Activated naive CD4-positive, alpha-beta T cell treated with anti-CD3 and anti-CD28 coated beads, Interleukin-2, amount 50 U/mL, for 24 hours (primary cell): ENCODE data around the gene RABGAP1.
A peak's percentile ranks its signal among the peaks of the same experiment; 100 is the strongest.

Experiments used
- H3K27ac Mint-ChIP-seq: one replicate; pipeline ENCODE4 v1.8.0; 2021; ENCODE audit warnings: mild to moderate bottlenecking, mixed read lengths
- H3K27me3 Mint-ChIP-seq: one replicate; pipeline ENCODE4 v1.8.0; 2021; ENCODE audit warnings: mixed read lengths
- H3K36me3 Mint-ChIP-seq: one replicate; pipeline ENCODE4 v1.8.0; 2021; ENCODE audit warnings: mixed read lengths
- H3K4me1 Mint-ChIP-seq: one replicate; pipeline ENCODE4 v1.8.0; 2021; ENCODE audit warnings: mixed read lengths
- H3K4me3 Mint-ChIP-seq: one replicate; pipeline ENCODE4 v1.8.0; 2021; ENCODE audit warnings: mild to moderate bottlenecking, mixed read lengths
- H3K9me3 Mint-ChIP-seq: one replicate; pipeline ENCODE4 v1.8.0; 2021; ENCODE audit warnings: mixed read lengths

RABGAP1 gene

GRCh38 chr9:123113185-123113584 lies 172.4 kb downstream of the RABGAP1 start:
- Mint-ChIP-seq H3K4me3 (no peak overlapping the region), H3K27me3 (no peaks in the 10 kb centered on the region), H3K9me3 (no peaks in the 10 kb centered on the region), H3K4me1 (peaks cover 20% of the 10 kb centered on the region), H3K27ac (peak overlapping the region; percentile 89), H3K36me3 (no peaks in the 10 kb centered on the region)

DNA sequence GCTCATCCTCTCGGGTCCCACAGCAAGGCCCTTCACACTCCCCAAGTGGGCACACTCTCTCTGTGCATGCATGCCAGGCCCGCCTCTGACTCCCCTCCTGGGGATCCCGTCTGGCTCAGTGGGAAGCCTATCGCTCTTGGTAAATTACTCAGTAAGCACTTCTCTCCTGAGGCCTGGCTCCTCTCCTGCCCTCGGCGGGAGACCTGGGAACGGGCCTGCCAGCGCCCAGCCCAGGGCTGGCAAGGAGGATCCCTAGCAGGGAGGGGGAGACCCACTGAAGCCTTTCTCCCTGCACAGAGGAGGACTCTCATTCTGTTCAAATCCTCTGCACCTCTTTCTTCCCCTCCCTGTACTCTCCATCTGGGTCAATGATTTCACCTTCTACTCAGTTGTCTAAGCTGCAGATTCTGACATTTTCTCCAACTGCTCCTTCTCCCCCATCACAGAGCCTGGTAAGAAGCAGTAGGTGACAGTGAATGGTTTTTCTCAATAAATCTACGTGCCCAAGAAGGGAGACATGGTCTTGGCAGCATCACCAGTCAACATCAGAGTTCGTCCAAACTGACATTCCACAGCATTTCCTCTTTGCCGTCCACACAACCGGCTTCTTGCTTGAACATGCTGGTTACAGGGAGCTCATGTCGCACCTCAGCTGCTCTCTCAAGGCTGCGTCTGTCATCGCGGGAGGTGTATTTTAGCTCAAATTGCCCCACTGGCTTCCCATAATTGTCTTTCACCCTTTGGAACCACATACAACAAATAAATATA lies 174.5 kb downstream of the RABGAP1 start:
- Mint-ChIP-seq H3K27me3 (no peaks in the 10 kb centered on the region), H3K27ac (peak overlapping the region; percentile 38), H3K4me1 (peaks cover 20% of the 10 kb centered on the region), H3K9me3 (no peaks in the 10 kb centered on the region), H3K4me3 (no peak overlapping the region), H3K36me3 (no peaks in the 10 kb centered on the region)

GRCh38 chr9:123116036-123116435 lies 175.2 kb downstream of the RABGAP1 start:
- no peaks in the 10 kb centered on the region for H3K9me3 Mint-ChIP-seq
- H3K4me3 Mint-ChIP-seq, result no peak overlapping the region
- no peaks in the 10 kb centered on the region for H3K36me3 Mint-ChIP-seq
- H3K27me3 Mint-ChIP-seq, result no peaks in the 10 kb centered on the region
- peak overlapping the region; percentile 5 for H3K27ac Mint-ChIP-seq
- H3K4me1 Mint-ChIP-seq, result peaks cover 19% of the 10 kb centered on the region

DNA sequence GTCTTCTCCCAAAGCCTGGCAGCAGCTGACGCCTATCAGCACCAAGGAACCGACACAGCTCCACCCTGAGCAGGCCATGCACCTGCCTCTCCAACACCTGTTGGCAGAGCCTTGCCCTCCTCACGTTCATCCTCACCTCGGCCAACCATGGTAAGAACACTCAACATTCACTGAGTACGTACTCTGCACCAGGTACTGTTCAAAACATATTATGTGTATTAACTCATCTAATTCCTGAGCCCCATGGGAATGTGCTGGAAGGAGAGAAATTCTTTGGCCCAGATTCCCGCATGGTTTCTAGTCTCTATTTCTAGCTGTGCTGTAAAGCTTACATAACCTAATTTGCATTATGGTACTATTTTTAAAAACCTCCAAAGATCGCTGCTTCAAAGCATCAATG lies 178.7 kb downstream of the RABGAP1 start:
- Mint-ChIP-seq H3K27ac (no peak overlapping the region), H3K36me3 (peaks cover 3% of the 10 kb centered on the region), H3K27me3 (no peaks in the 10 kb centered on the region), H3K4me3 (no peak overlapping the region), H3K4me1 (peaks cover 8% of the 10 kb centered on the region), H3K9me3 (no peaks in the 10 kb centered on the region)

DNA sequence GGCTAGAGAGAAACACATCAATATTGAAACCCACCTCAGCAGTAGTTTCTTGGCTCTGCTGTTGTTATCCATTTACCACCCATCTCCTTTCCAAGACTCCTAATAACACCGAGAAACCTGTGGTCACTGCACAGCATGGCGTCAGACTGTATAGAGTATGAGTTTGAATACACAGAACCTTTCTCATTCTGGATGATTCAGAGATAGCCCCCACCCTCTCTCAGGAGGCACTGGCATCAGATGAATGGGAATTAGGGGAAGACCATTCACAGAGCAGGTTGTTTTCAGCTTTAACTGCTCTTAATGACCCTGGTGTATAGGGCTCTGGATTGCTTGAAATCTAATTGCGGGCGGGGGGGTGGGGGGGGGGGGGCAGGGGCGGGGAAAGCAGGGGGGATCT lies 179.3 kb downstream of the RABGAP1 start:
- Mint-ChIP-seq H3K27me3 (no peaks in the 10 kb centered on the region), H3K4me3 (no peak overlapping the region), H3K36me3 (peaks cover 3% of the 10 kb centered on the region), H3K27ac (no peak overlapping the region), H3K9me3 (no peaks in the 10 kb centered on the region), H3K4me1 (peaks cover 8% of the 10 kb centered on the region)

- H3K4me3 Mint-ChIP-seq, result no peak overlapping the region
- H3K4me1 Mint-ChIP-seq, result peaks cover 8% of the 10 kb centered on the region
- no peak overlapping the region for H3K27ac Mint-ChIP-seq
- H3K27me3 Mint-ChIP-seq, result no peaks in the 10 kb centered on the region
- H3K36me3 Mint-ChIP-seq, result peaks cover 5% of the 10 kb centered on the region
- no peaks in the 10 kb centered on the region for H3K9me3 Mint-ChIP-seq
These were observed 180.1 kb downstream of the RABGAP1 start for GRCh38 chr9:123120953-123121352.

DNA sequence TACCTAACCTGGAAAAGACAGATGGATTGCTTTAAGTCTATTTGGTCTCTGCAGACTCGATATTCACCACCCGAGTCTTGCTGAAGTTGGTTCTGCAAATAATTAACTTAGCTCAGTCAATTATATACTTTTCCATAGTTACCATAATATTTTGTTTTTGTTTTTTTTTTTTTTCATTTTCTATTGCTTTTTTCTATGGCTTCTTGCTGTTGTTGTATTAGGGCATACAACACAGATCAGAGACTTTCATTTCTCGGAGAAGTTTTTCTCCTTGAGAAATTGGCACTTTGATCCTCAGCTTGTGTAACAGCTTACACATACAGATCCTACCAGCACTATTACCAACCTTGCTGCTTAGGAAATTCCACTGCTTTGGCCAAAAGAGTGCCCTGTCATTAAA lies 180.6 kb downstream of the RABGAP1 start:
- no peak overlapping the region for H3K27ac Mint-ChIP-seq
- no peaks in the 10 kb centered on the region for H3K9me3 Mint-ChIP-seq
- no peaks in the 10 kb centered on the region for H3K27me3 Mint-ChIP-seq
- H3K4me3 Mint-ChIP-seq, result no peak overlapping the region
- peaks cover 8% of the 10 kb centered on the region for H3K4me1 Mint-ChIP-seq
- H3K36me3 Mint-ChIP-seq, result peaks cover 9% of the 10 kb centered on the region

GRCh38 chr9:123127512-123128075 lies 186.8 kb downstream of the RABGAP1 start:
- no peak overlapping the region for H3K4me3 Mint-ChIP-seq
- H3K4me1 Mint-ChIP-seq, result no peaks in the 10 kb centered on the region
- H3K36me3 Mint-ChIP-seq, result peaks cover 15% of the 10 kb centered on the region
- no peak overlapping the region for H3K27ac Mint-ChIP-seq
- H3K9me3 Mint-ChIP-seq, result no peaks in the 10 kb centered on the region
- no peaks in the 10 kb centered on the region for H3K27me3 Mint-ChIP-seq

GRCh38 chr9:123128591-123128990 lies 187.8 kb downstream of the RABGAP1 start:
- Mint-ChIP-seq H3K27ac (no peak overlapping the region), H3K9me3 (no peaks in the 10 kb centered on the region), H3K4me3 (no peak overlapping the region), H3K4me1 (no peaks in the 10 kb centered on the region), H3K36me3 (peaks cover 15% of the 10 kb centered on the region), H3K27me3 (no peaks in the 10 kb centered on the region)

- Mint-ChIP-seq H3K27me3 (no peaks in the 10 kb centered on the region), H3K9me3 (no peaks in the 10 kb centered on the region), H3K4me3 (no peak overlapping the region), H3K4me1 (no peaks in the 10 kb centered on the region), H3K36me3 (peaks cover 15% of the 10 kb centered on the region), H3K27ac (no peak overlapping the region)
These were observed 188.6 kb downstream of the RABGAP1 start for GRCh38 chr9:123129423-123129822.

DNA sequence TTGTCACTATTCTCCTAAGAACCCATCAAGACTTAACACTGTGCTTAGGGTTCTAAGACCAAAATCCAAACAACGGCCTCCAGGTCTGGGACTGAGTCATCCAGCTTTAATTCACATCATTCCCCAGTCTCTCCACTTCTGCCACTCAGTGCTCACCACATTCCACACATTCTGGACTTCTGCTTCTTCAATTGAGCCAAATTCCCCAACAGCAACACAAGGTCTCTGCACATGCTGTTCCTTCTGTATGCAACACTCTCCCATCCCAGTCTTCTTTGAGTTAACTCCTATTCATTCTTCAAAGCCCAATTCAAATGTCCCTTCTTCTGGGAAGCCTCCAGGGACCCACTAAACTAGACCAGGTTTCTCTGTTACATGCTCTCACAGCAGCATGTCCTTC lies 190.4 kb downstream of the RABGAP1 start:
- Mint-ChIP-seq H3K36me3 (peaks cover 13% of the 10 kb centered on the region), H3K4me1 (no peaks in the 10 kb centered on the region), H3K4me3 (no peak overlapping the region), H3K27me3 (no peaks in the 10 kb centered on the region), H3K9me3 (no peaks in the 10 kb centered on the region), H3K27ac (no peak overlapping the region)

- no peak overlapping the region for H3K4me3 Mint-ChIP-seq
- H3K9me3 Mint-ChIP-seq, result no peaks in the 10 kb centered on the region
- no peak overlapping the region for H3K27ac Mint-ChIP-seq
- no peaks in the 10 kb centered on the region for H3K4me1 Mint-ChIP-seq
- peaks cover 13% of the 10 kb centered on the region for H3K36me3 Mint-ChIP-seq
- no peaks in the 10 kb centered on the region for H3K27me3 Mint-ChIP-seq
These were observed 191.2 kb downstream of the RABGAP1 start for GRCh38 chr9:123131993-123132392.

- Mint-ChIP-seq H3K27ac (no peak overlapping the region), H3K27me3 (no peaks in the 10 kb centered on the region), H3K9me3 (no peaks in the 10 kb centered on the region), H3K4me1 (no peaks in the 10 kb centered on the region), H3K4me3 (no peak overlapping the region), H3K36me3 (peaks cover 9% of the 10 kb centered on the region)
These were observed 191.9 kb downstream of the RABGAP1 start for GRCh38 chr9:123132696-123133095.

DNA sequence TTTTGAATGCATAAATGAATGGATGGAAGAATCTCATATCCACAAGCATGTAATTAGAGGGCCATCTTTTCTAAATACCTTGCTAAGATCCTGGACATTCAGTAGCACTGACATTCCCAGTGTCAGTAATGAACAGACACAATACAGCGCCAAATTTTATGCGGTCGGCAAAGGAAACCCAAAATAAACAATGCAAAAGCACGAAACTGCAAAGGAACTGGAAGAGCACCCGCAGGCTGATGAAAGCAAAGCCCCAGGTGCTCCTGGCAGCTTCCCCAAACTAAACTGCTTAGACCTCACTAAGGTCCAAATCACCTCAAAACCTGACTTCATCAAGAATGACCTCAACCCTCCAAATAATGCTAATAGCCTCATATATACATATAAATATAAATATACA lies 194.6 kb downstream of the RABGAP1 start:
- Mint-ChIP-seq H3K36me3 (peaks cover 5% of the 10 kb centered on the region), H3K9me3 (no peaks in the 10 kb centered on the region), H3K4me1 (no peaks in the 10 kb centered on the region), H3K4me3 (no peak overlapping the region), H3K27me3 (no peaks in the 10 kb centered on the region), H3K27ac (no peak overlapping the region)

DNA sequence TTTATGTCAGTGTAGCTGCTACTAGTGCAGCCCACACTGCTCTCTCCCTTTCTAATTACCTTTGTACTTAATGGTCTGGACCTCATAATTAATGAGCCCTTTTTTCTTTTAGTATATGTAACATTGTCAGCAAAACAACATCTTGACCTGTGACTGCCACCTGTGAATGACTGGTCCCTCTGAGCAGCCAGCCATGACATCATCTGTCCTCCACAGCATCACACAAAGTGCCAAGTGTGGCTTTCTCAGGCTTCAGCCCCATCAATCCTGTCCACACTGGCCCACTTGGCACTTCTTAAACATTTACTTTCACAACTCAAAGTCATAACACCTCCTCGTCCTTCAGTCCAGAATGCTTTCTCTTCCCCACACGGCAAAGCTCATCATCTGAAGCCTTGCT lies 197.3 kb downstream of the RABGAP1 start:
- no peaks in the 10 kb centered on the region for H3K9me3 Mint-ChIP-seq
- no peaks in the 10 kb centered on the region for H3K27me3 Mint-ChIP-seq
- peaks cover 10% of the 10 kb centered on the region for H3K36me3 Mint-ChIP-seq
- no peak overlapping the region for H3K27ac Mint-ChIP-seq
- H3K4me1 Mint-ChIP-seq, result no peaks in the 10 kb centered on the region
- no peak overlapping the region for H3K4me3 Mint-ChIP-seq

DNA sequence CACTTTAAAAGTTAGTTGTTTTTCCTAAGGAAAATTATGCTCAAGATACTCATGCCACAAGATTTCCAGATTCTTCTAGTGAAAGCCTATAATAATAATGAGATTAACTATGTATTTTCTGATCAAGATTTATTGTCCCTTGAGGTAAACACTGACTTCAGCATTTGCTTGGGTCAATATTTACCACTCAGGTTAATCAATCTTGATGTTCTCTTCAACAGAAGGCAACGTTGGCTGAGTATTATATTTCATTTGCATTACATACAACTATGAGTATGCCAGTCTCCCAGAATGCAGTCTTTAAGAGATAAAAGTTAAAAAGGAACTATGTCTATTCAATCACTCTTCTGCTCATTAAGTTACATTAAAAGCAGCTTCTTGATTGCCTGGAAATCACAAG lies 208.2 kb downstream of the RABGAP1 start:
- no peak overlapping the region for H3K4me3 Mint-ChIP-seq
- H3K4me1 Mint-ChIP-seq, result no peaks in the 10 kb centered on the region
- no peaks in the 10 kb centered on the region for H3K9me3 Mint-ChIP-seq
- H3K27me3 Mint-ChIP-seq, result no peaks in the 10 kb centered on the region
- no peak overlapping the region for H3K27ac Mint-ChIP-seq
- H3K36me3 Mint-ChIP-seq, result peaks cover 11% of the 10 kb centered on the region
